HCT116 (cell line): ENCODE results near the gene TTC9.

Experiments used
- POLR2AphosphoS5 ChIP-seq: IDR thresholded peaks from 2 replicates; pipeline ENCODE4 v1.6.1; 2011; ENCODE audit warnings: mild to moderate bottlenecking, low read depth, low read length, moderate library complexity
- ZNF274 ChIP-seq: fragments of 200-500 bp; sonication (Bioruptor generic); IDR thresholded peaks from 2 replicates; pipeline ENCODE4 v1.6.1; 2014; ENCODE audit warnings: mild to moderate bottlenecking, low read depth, low read length, inconsistent platforms

DNA sequence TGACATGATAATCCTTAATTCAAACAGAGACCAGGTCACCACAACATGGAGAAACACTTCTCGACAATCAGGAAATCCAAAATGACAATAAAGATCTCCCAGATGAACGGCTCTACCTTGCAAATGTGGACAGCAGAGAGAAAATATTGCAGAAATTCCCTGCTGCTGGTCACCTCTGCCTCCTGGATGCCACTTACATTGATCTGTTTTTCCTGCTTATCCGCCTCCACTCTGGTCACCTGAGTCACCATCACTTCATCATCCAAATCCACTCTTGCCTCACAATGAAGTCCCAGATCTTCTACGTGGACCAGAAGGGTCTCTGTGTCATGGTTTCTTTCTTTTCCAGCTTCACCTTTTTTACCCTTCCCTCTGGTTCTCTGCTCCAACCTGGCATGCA, 21.1 kb downstream of the TTC9 start:
- no peak for TF ChIP-seq POLR2AphosphoS5
- TF ChIP-seq ZNF274: no peak
